OCI-LY7 (cell line): ENCODE data around the gene SMPD3. TPM values are rescaled to one million over a fixed set of nuclear protein-coding genes. Genes with fewer than 3 reads are reported as not detected.

Source experiments
- BruUV-seq: library from RNA; stranded (reverse); fragments of 400-500 nt; replicated peaks from 2 replicates; lab custom pipeline; 2021; lab: Mats Ljungman, UMichigan
- CTCF ChIA-PET: fragments of 300-600 bp; sonication (Branson Sonifier 250); formaldehyde crosslinking; loops from one replicate; lab custom pipeline; 2022; ENCODE audit warnings: antibody characterized with exemption; ENCODE audit not compliant: unreplicated experiment; lab: Charles Lee
- POLR2A ChIA-PET: fragments of 300-600 bp; sonication (Branson Sonifier 250); formaldehyde crosslinking; loops from one replicate; lab custom pipeline; 2022; ENCODE audit warnings: antibody characterized with exemption; lab: Charles Lee
- DNase-seq: peaks from one replicate; pipeline ENCODE4 v3.0.0-alpha.2; 2015; ENCODE audit warnings: low spot score
- H2AFZ ChIP-seq: fragments of 200-600 bp; sonication (generic), shearing (Covaris generic); 2 replicates; pipeline ENCODE4 v1.6.1; 2014; ENCODE audit warnings: mild to moderate bottlenecking, antibody characterized with exemption, low read length, moderate library complexity
- H3K27ac ChIP-seq: fragments of 200-600 bp; sonication (generic); 2 replicates; pipeline ENCODE4 v1.5.1; 2014; ENCODE audit warnings: mixed run types, low read depth, mild to moderate bottlenecking, moderate library complexity, low read length, inconsistent platforms; ENCODE audit not compliant: poor library complexity, severe bottlenecking
- H3K36me3 ChIP-seq: fragments of 200-600 bp; sonication (generic); 2 replicates; pipeline ENCODE4 v1.6.1; 2014; ENCODE audit warnings: mild to moderate bottlenecking, antibody characterized with exemption, low read length, moderate library complexity, mixed read lengths; ENCODE audit not compliant: insufficient read depth
- H3K4me1 ChIP-seq: fragments of 200-600 bp; sonication (generic); 2 replicates; pipeline ENCODE4 v1.5.1; 2014; ENCODE audit warnings: mild to moderate bottlenecking, low read length; ENCODE audit not compliant: insufficient read depth, poor library complexity, severe bottlenecking
- H3K4me2 ChIP-seq: fragments of 200-600 bp; sonication (generic); 2 replicates; pipeline ENCODE4 v1.6.1; 2014; ENCODE audit warnings: mild to moderate bottlenecking, low read length
- H3K4me3 ChIP-seq: fragments of 200-600 bp; sonication (generic); 2 replicates; pipeline ENCODE4 v1.5.1; 2014; ENCODE audit warnings: mild to moderate bottlenecking, low read depth, low read length; ENCODE audit not compliant: poor library complexity, severe bottlenecking
- H3K79me2 ChIP-seq: fragments of 200-600 bp; sonication (generic); 2 replicates; pipeline ENCODE4 v1.6.1; 2016; ENCODE audit warnings: low read depth, mild to moderate bottlenecking, low read length, moderate library complexity, mixed read lengths; ENCODE audit not compliant: insufficient read depth
- H3K9me2 ChIP-seq: fragments of 200-600 bp; sonication (generic); 2 replicates; pipeline ENCODE4 v1.6.1; 2016; ENCODE audit warnings: mild to moderate bottlenecking, low read length, mixed read lengths; ENCODE audit not compliant: insufficient read depth
- H3K9me3 ChIP-seq: fragments of 200-600 bp; sonication (generic); 2 replicates; pipeline ENCODE4 v1.6.1; 2014; ENCODE audit warnings: mild to moderate bottlenecking, mixed run types, low read length, mixed read lengths
- H4K20me1 ChIP-seq: fragments of 200-600 bp; sonication (generic); 2 replicates; pipeline ENCODE4 v1.6.1; 2014; ENCODE audit warnings: mild to moderate bottlenecking, antibody characterized with exemption, low read length, moderate library complexity, mixed read lengths; ENCODE audit not compliant: insufficient read depth
- CTCF ChIP-seq: fragments of 200-600 bp; sonication (generic); conservative IDR thresholded peaks from 2 replicates; pipeline ENCODE4 v1.5.1; 2014; ENCODE audit warnings: mild to moderate bottlenecking, antibody characterized with exemption, low read length, moderate library complexity, mixed read lengths
- EZH2phosphoT487 ChIP-seq: fragments of 200-600 bp; sonication (generic); IDR thresholded peaks from 2 replicates; pipeline ENCODE4 v1.6.1; 2018; ENCODE audit warnings: low read depth, borderline replicate concordance, mild to moderate bottlenecking, mixed run types, antibody characterized with exemption, low read length, moderate library complexity, mixed read lengths
- intact Hi-C: fragments of 100-400 bp; cut with micrococcal nuclease; formaldehyde crosslinking; loops from one replicate; pipeline ENCODE4 v1.10.0; 2022; ENCODE audit not compliant: unreplicated experiment
- total RNA-seq, 2 experiments: library from RNA; depleted of rRNA in 1 of 2; stranded (reverse); fragments of >200 nt in 1 of 2; shearing (Covaris generic) in 1 of 2; gene quantifications; 2 replicates each; pipeline ENCODE4 v1.2.3, GENCODE V29; 2014 to 2022

SMPD3 gene
- total RNA-seq, 2 experiments from 2014 or later: 0.16 to 0.51 TPM

GRCh38 chr16:68406458-68407152, 41.7 kb downstream of the SMPD3 start:
- no peaks in the 10 kb centered on the region for H3K36me3 ChIP-seq
- no peak overlapping the region for H3K4me3 ChIP-seq
- CTCF ChIA-PET: no interaction called here
- H3K27ac ChIP-seq: no peak overlapping the region
- peaks cover 7% of the 10 kb centered on the region for H3K4me1 ChIP-seq
- POLR2A ChIA-PET: interaction anchor here (0.6 to 1.7 kb wide), 4 partner anchors 9 to 1952 kb away, joined by 3 to 5 read pairs (median 4); no protein-coding TSS in a partner anchor
- H3K9me2 ChIP-seq: no peaks in the 10 kb centered on the region
- H2AFZ ChIP-seq: no peak overlapping the region
- H4K20me1 ChIP-seq: no peaks in the 10 kb centered on the region
- intact Hi-C loops: no loop called here
- H3K9me3 ChIP-seq: no peaks in the 10 kb centered on the region
- BruUV-seq: no TSS peak
- H3K4me2 ChIP-seq: no peak overlapping the region
- no peak for TF ChIP-seq EZH2phosphoT487
- no peak for DNase-seq
- H3K79me2 ChIP-seq: no peaks in the 10 kb centered on the region

- TF ChIP-seq EZH2phosphoT487 (no peak), CTCF (no peak)
- POLR2A ChIA-PET: interaction anchor here (0.7 kb wide), 1 partner anchor 26 kb away, joined by 3 read pairs; no protein-coding TSS in a partner anchor
- BruUV-seq: no TSS peak
These were observed 43.5 kb downstream of the SMPD3 start for GRCh38 chr16:68404736-68405345.

GRCh38 chr16:68403704-68404103, 44.6 kb downstream of the SMPD3 start:
- Histone ChIP-seq H3K79me2 (no peaks in the 10 kb centered on the region), H3K27ac (no peak overlapping the region), H3K9me3 (no peaks in the 10 kb centered on the region), H3K4me3 (no peak overlapping the region), H3K4me1 (no peaks in the 10 kb centered on the region), H2AFZ (no peak overlapping the region), H3K36me3 (no peaks in the 10 kb centered on the region), H3K4me2 (no peak overlapping the region), H4K20me1 (no peaks in the 10 kb centered on the region), H3K9me2 (no peaks in the 10 kb centered on the region)
- ChIA-PET POLR2A (interaction anchor here (0.6 to 0.7 kb wide), 2 partner anchors 25 to 537 kb away, joined by 3 read pairs; no protein-coding TSS in a partner anchor), CTCF (no interaction called here)
- no TSS peak for BruUV-seq
- TF ChIP-seq CTCF (no peak), EZH2phosphoT487 (no peak)
- no peak for DNase-seq
- intact Hi-C loops: no loop called here

More at GRCh38 chr16:68404736-68405345, 43.5 kb downstream of the SMPD3 start:
- Histone ChIP-seq H3K4me2 (no peak overlapping the region), H3K4me1 (peaks cover 2% of the 10 kb centered on the region), H3K9me3 (no peaks in the 10 kb centered on the region), H3K79me2 (no peaks in the 10 kb centered on the region), H3K9me2 (no peaks in the 10 kb centered on the region), H3K4me3 (no peak overlapping the region), H4K20me1 (no peaks in the 10 kb centered on the region), H3K27ac (no peak overlapping the region), H2AFZ (no peak overlapping the region), H3K36me3 (no peaks in the 10 kb centered on the region)
- CTCF ChIA-PET: no interaction called here
- intact Hi-C loops: no loop called here
- DNase-seq: no peak
